ENCODE measurements around the gene RGS6. TPM values are rescaled to one million over a fixed set of nuclear protein-coding genes. Genes with fewer than 3 reads are reported as not detected.

Gene RGS6
- total RNA-seq, 2 experiments from 2014 or later, result not detected

DNA sequence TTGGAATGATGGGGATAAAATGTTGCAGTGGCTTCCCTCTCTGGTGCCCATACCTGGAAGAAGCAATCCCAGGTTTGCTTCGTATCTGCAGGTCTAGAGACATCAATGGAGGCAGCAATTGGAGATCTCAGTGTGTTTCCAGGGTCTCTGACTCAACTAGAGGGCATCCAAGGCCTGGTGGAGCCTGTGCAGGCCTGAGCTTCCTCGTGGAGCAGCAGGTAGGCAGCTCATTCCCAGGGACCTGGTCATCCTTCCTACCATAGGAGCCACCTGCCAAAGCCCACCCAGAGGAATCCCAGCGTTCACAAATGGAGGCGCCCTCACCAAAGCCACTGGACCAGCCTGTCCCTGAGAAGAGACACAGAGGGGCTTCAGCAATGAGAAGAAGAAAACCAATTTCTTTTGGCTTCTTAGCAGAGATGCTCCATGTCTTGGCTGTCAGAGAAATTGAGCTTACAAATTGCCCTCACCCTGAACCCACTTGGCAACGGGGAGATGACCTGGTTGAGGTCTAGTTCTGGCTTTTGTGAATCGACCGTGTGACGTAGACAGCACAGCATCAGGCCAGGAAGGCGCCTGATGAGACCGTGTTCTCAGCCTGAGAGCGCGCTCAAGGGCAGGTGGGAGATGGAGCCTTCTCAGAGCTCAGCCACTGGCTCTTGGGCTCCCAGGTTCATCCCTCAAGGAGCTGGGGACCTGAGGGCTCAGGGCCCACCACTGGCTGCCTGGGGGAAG lies 678.0 kb downstream of the RGS6 start:
- Histone ChIP-seq H3K9me3 (ENCODE audit: low read length) (no peaks in the 10 kb centered on the region), H3K9me2 (ENCODE audit: insufficient read depth, low read length) (no peaks in the 10 kb centered on the region), H2AFZ (ENCODE audit: low read length) (no peak overlapping the region), H3K4me1 (ENCODE audit: insufficient read depth, low read length, poor library complexity, severe bottlenecking) (no peaks in the 10 kb centered on the region), H3K36me3 (ENCODE audit: insufficient read depth, low read length) (no peaks in the 10 kb centered on the region), H3K4me3 (ENCODE audit: low read depth, low read length, poor library complexity, severe bottlenecking) (no peak overlapping the region), H3K79me2 (ENCODE audit: insufficient read depth, low read depth, low read length) (no peaks in the 10 kb centered on the region), H3K4me2 (ENCODE audit: low read length) (no peak overlapping the region), H4K20me1 (ENCODE audit: insufficient read depth, low read length) (no peaks in the 10 kb centered on the region), H3K27ac (ENCODE audit: low read depth, low read length, poor library complexity, severe bottlenecking) (no peak overlapping the region)
- no peak for DNase-seq (ENCODE audit: low spot score)
- ChIA-PET CTCF (ENCODE audit: unreplicated experiment) (no interaction called here), POLR2A (no interaction called here)
- intact Hi-C loops (cut with micrococcal nuclease; ENCODE audit: unreplicated experiment), result no loop called here
- BruUV-seq (replicated peaks), result no TSS peak
- no peak for TF ChIP-seq EZH2phosphoT487 (IDR thresholded peaks at IDR 0.05; ENCODE audit: borderline replicate concordance, low read depth, low read length)
- TF ChIP-seq, protein P1, sequence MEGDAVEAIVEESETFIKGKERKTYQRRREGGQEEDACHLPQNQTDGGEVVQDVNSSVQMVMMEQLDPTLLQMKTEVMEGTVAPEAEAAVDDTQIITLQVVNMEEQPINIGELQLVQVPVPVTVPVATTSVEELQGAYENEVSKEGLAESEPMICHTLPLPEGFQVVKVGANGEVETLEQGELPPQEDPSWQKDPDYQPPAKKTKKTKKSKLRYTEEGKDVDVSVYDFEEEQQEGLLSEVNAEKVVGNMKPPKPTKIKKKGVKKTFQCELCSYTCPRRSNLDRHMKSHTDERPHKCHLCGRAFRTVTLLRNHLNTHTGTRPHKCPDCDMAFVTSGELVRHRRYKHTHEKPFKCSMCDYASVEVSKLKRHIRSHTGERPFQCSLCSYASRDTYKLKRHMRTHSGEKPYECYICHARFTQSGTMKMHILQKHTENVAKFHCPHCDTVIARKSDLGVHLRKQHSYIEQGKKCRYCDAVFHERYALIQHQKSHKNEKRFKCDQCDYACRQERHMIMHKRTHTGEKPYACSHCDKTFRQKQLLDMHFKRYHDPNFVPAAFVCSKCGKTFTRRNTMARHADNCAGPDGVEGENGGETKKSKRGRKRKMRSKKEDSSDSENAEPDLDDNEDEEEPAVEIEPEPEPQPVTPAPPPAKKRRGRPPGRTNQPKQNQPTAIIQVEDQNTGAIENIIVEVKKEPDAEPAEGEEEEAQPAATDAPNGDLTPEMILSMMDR (conservative IDR thresholded peaks at IDR 0.05; ENCODE audit: low read length), result no peak

DNA sequence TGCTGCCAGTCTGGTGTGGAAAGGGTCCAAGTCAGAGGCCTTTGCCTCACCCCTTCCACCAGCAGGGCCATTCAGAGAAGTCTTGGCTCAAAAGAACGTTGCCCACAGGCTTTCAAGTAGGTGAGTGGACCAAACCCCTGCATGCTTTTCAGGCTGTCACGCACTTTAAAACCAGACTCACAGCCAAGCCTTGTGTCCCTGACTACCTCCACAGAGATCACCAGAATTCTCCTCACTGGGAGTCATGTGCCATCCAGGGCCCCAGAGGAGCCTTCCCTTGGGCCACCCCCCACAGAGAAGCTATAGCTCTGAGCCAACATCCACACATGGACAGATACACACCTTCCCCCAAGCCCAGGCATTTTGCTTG lies 678.6 kb downstream of the RGS6 start:
- H3K4me3 ChIP-seq (ENCODE audit: low read depth, low read length, poor library complexity, severe bottlenecking), result no peak overlapping the region
- no TSS peak for BruUV-seq (replicated peaks)
- H3K9me3 ChIP-seq (ENCODE audit: low read length), result no peaks in the 10 kb centered on the region
- POLR2A ChIA-PET, result no interaction called here
- no peak for DNase-seq (ENCODE audit: low spot score)
- H4K20me1 ChIP-seq (ENCODE audit: insufficient read depth, low read length), result no peaks in the 10 kb centered on the region
- no peaks in the 10 kb centered on the region for H3K79me2 ChIP-seq (ENCODE audit: insufficient read depth, low read depth, low read length)
- no peak overlapping the region for H3K27ac ChIP-seq (ENCODE audit: low read depth, low read length, poor library complexity, severe bottlenecking)
- H2AFZ ChIP-seq (ENCODE audit: low read length), result no peak overlapping the region
- TF ChIP-seq EZH2phosphoT487 (IDR thresholded peaks at IDR 0.05; ENCODE audit: borderline replicate concordance, low read depth, low read length), result no peak
- TF ChIP-seq, protein P1 (conservative IDR thresholded peaks at IDR 0.05; ENCODE audit: low read length), result no peak
- H3K4me1 ChIP-seq (ENCODE audit: insufficient read depth, low read length, poor library complexity, severe bottlenecking), result no peaks in the 10 kb centered on the region
- no peaks in the 10 kb centered on the region for H3K36me3 ChIP-seq (ENCODE audit: insufficient read depth, low read length)
- CTCF ChIA-PET (ENCODE audit: unreplicated experiment), result no interaction called here
- no peak overlapping the region for H3K4me2 ChIP-seq (ENCODE audit: low read length)
- intact Hi-C loops (cut with micrococcal nuclease; ENCODE audit: unreplicated experiment), result no loop called here
- H3K9me2 ChIP-seq (ENCODE audit: insufficient read depth, low read length), result no peaks in the 10 kb centered on the region

GRCh38 chr14:72611506-72611905 lies 679.3 kb downstream of the RGS6 start:
- Histone ChIP-seq H3K4me3 (ENCODE audit: low read depth, low read length, poor library complexity, severe bottlenecking) (no peak overlapping the region), H3K4me1 (ENCODE audit: insufficient read depth, low read length, poor library complexity, severe bottlenecking) (no peaks in the 10 kb centered on the region), H3K9me2 (ENCODE audit: insufficient read depth, low read length) (no peaks in the 10 kb centered on the region), H3K4me2 (ENCODE audit: low read length) (no peak overlapping the region), H3K27ac (ENCODE audit: low read depth, low read length, poor library complexity, severe bottlenecking) (no peak overlapping the region), H2AFZ (ENCODE audit: low read length) (no peak overlapping the region), H3K79me2 (ENCODE audit: insufficient read depth, low read depth, low read length) (no peaks in the 10 kb centered on the region), H3K36me3 (ENCODE audit: insufficient read depth, low read length) (no peaks in the 10 kb centered on the region), H4K20me1 (ENCODE audit: insufficient read depth, low read length) (no peaks in the 10 kb centered on the region), H3K9me3 (ENCODE audit: low read length) (no peaks in the 10 kb centered on the region)
- intact Hi-C loops (cut with micrococcal nuclease; ENCODE audit: unreplicated experiment), result no loop called here
- CTCF ChIA-PET (ENCODE audit: unreplicated experiment), result no interaction called here
- POLR2A ChIA-PET, result no interaction called here
- no TSS peak for BruUV-seq (replicated peaks)
- TF ChIP-seq, protein P1 (conservative IDR thresholded peaks at IDR 0.05; ENCODE audit: low read length), result no peak
- no peak for TF ChIP-seq EZH2phosphoT487 (IDR thresholded peaks at IDR 0.05; ENCODE audit: borderline replicate concordance, low read depth, low read length)
- DNase-seq (ENCODE audit: low spot score), result no peak

Data from OCI-LY7 (cell line).